ENCODE measurements around the gene ZFP90.
"Not testable (repeated sequence)": the region's sequence is repeated elsewhere in the genome, so short reads cannot be mapped to it uniquely, and the experiment has no call there.

Gene ZFP90

DNA sequence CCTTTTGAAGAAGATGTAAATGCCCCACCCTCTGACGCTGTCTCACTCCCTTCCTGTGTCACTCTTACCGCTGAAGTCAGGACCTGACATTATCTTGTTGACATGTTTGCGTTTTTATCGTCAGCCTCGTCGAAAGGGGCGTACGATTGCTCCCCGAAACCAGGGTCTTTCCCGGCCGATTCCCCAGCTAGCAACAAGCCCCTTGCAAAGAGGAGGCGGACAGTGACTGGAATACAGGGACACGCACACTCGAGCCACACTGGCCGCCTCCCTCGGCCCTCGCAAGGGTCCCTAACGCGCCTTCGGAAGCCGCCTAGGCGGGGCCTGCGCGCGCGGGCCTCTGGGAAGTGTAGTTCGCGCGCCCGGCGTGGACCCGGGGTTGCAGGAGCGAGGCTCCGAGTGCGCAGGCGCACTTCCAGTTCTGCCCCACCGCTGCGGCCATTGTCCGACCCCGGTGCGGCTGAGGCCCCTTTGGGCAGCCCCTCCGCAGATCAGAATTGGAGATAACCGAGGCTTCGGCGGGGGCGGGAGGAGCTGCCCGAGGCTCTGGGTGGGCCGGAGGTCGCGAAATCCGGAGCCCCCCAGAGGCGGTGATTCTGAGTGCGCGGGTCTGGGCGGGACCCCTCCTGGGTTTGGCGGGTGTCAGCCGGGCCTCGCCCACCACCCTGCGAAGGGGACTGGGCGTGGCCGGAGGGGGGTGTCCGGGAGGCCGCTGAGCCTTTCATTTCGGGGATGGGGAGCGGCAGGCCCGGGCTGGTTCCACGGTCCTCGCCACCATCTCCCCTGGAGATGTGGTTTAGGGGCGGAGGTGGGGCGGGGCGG is at the start of gene ZFP90:
TSS of gene ZFP90 (plus strand) at position 412 of the 822 bp plus-strand sequence. CDS start 502 bp downstream, outside the sequence.
- peak; percentile 33 to 64 for DNase-seq

DNA sequence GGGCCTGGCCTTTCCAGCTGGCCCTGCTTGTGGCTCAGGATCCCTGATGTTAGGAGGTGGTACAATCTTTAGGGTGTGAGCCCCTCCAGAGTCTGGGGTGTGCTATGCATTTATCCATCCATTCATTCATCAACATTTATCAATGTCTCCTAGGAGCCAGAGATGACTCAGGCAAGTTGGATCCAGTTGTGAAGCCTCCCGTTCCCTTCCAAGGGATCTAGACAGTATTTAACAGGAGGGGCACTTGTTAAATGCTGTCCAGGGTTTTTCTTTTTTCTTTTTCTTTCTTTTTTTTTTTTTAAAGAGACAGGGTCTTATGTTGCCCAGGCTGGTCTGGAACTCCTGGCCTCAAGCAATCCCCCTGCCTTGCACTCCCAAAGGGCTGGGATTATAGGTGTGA is 48.7 kb upstream of the ZFP90 start:
- DNase-seq: no peak

DNA sequence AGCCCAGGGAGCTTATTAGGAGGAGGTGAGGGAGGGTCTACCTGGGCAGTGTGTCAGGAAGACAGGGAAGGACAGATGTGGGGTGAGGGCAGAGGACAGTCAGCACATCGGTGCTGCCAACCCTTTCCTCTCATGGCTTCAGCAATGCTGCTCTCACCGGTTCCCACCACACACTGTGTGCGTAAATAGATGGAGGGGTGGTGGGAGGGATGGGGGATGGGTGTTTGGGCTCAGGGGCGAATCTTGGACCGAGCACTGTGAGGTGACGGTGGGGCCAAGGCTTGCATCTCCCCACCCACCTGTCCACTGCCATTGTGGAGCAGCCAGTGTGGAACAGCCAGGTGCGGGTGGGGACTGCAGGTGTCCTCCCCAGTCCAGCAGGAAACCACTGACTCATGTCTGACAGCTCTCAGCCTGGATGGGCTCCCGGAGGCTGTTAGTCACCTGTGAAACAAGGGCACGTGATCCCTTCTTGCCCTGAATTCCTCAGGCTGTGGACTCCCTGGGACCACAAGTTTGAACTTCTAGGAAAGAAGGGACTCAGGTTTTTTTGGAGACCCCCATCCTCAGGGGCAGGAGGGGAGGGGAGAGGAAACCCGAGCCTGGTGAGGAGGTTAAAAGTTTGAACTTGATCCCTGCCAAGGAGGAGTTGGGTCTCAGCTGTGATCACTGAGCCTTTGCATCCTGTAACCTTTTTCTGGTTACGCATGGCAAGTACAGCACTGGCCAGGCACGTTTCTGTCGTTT is 48.1 kb upstream of the ZFP90 start:
- DNase-seq: no peak

DNA sequence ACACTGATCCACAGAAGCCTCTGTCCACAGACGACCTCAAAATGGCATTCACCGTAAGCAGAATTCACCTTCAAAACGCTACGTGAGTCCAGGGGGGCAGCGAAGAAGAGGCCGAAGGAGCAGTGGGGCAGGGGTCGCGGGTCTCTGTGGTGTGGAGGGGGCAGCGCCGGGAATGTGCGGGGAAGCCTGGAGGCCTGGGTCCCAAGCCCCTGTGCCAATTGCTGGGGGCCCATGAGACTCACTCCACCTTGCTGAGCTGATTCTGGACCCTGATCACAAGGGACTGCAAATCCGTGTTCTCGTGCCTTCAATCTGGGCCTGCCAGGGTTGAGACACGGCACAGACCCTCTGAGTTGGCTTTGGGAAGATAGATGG is 47.5 kb upstream of the ZFP90 start:
- DNase-seq: no peak

DNA sequence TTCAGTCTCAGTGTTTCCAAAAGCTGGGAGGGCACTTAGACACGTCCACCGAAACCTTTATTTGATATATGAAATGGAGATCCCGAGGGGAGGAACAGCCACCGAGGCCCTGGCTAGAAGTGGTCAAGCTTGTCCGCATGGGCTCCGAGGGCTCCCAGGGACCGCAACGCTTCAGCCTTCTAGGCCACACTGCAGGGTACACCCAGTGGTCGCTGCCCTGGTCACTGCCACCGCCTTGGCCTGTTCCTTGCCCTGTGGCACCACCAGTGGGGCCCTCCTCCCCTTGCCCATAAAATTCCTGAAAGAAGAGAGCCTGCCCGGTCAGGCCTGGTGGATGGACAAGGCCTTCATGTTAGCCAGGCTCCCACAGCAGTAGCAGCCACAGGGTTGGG is 46.9 kb upstream of the ZFP90 start:
- no peak for DNase-seq

DNA sequence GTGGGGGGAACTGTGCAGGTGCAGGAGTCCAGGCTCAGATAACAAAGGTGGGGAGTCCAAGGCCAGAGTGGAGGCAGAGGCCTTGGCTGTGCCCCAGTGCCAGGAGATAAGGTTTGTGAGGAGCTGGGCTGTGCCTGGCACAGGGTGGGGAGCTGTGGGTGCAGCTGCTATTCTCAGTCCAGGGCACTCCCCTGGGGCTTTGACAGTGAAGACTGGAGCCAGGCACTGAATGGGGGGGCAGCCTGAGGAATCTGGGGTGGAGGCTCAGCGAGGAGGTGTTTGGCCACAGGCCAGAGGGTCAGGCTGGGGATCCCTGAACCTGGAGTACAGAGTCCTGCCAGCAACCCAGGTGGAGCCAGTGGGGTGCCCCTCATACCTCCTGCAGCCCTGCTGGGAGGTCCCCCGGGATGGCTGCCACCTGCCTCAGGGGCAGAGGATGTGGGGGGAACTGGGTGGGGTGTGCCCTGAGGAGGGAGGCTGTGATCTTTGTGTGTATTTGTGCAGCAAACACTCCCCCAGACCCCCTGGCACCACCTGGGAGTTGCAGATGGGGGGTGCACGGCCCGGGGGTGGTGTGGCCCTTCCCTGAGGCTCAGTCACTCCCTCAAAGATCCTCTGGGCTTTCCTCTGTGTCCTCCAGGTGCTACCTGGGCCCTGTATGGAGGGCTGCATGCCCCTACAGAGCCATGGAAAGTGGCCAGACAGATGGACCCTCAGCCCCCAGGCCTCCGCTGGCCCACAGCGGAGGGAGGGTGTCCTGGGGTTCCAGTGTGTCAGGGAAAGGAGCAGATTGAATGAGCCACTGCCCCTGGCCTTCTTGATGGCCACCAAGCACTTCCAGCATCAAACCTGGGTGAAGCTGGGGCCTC is 46.3 kb upstream of the ZFP90 start:
- DNase-seq: no peak

DNA sequence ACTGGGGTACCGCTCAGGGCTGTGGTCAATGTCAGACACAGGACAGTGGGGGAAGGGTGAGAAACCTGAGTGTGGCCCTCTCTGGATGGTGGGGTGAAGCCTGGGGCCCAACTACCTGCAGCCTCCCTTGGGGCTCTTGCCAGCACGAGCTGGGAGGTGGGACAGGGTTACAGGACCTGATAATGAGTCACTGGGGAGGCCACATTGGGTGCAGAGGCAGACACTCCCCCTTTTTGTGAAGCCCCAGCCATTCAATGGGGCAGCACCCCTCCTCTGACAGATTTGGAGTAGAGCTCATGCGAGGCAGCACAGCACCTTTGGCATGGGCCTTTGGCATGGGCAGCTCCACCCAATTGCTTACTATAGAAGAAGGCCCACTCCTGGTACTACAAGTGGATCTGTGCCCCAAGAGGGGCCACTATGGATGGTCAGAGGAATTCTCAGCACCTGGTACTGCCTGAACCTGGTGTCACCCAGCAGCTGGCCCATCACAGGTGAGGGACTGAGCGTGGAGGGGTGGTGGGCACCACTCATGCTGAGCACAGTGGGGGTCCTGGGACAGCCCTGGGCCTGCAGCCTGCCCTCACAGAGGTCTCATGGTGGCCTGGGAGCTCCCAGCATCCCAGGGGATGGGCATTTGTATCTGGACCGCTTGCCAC is 45.5 kb upstream of the ZFP90 start:
- DNase-seq: no peak

DNA sequence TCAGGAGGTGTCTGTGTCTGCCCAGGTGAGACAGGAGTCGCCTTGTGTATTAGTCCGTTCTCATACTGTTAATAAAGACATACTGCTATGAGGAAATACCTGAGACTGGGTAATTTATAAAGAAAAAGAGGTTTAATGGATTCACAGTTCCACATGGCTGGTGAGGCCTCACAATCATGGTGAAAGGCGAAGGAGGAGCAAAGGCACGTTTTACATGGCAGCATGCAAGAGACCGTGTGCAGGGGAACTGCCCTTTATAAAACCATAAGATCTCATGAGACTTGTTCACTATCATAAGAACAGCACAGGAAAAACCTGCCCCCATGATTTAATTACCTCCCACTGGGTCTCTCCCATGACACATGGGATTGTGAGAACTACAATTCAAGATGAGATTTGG is 44.8 kb upstream of the ZFP90 start:
- not testable (repeated sequence) for DNase-seq

DNA sequence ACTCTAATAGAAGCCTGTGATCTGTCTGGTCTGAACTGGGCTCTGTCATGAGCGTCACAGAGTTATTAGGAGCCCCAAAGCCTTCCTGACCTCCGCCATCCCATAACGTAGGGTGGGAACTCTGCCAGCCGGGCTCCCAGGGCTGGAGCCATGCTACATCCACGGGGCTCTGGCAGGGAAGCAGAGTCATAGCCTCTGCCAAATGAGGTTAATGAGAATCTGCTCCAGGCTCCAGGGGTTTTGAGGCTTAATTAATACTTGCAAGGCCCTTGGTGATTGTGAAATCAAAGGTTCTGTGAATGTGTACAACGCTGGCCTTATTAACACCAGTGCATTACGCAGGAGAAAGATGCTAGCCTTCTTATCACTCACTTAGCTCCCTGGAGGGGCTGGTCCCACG is 42.4 kb upstream of the ZFP90 start:
- no peak for DNase-seq

DNA sequence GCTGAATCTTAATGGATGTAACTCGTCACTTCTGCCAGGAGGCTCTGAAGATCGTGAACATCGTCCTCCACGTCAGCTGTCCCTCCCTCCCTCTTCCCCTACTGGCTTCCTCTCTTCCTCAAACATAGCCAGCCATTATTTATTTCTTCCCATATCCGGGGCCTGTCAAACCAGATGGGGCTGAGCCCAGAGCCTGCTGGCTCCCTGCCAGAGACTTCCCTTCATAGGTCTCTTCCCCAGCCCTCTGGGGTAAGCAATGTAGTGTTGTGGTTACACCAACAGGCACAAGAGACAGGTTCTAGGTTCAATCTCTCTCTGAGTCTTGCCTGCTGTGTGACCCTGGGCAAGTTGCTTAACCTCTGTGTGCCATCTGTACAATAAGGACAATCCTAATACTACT is 40.1 kb upstream of the ZFP90 start:
- no peak for DNase-seq

DNA sequence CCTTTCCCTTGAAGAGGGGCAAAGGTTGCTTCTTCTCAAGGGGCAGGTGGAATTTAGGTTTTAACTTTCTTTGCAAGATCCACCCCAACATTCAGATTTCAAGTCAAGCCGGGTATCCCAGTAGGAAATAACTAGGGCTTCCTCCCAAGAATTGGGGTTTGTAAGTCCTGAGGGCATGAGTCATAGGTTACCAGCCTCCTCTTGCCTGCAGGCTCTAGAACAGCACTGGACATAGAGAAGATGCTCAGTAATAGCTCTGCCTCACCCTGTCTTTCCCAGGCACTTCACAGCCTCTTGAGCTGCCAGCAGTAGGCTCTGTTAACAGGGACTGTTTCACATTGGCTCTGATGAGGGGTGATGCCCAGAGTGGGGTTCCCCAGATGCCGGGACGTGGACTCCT is 35.8 kb upstream of the ZFP90 start:
- DNase-seq: no peak

DNA sequence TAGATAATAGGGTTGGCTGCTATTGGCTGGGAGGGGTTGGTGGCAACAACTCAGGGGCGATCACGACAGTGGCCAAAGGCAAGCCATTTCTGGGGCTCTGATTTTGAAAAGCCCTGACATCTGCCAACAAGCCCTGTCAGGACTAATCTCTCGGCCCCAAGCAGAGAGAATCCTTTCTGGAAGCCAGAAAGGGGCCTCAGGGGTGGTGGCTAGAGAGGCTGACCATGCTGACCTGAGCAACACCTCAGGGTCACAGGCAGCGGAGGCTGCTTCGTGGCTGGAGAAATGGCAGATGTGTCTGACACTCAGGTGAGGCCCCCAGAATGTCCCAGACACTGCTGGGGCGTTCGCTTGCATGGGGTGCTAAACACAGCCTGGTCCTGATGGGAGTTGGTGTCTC is 35.0 kb upstream of the ZFP90 start:
- DNase-seq: no peak

DNA sequence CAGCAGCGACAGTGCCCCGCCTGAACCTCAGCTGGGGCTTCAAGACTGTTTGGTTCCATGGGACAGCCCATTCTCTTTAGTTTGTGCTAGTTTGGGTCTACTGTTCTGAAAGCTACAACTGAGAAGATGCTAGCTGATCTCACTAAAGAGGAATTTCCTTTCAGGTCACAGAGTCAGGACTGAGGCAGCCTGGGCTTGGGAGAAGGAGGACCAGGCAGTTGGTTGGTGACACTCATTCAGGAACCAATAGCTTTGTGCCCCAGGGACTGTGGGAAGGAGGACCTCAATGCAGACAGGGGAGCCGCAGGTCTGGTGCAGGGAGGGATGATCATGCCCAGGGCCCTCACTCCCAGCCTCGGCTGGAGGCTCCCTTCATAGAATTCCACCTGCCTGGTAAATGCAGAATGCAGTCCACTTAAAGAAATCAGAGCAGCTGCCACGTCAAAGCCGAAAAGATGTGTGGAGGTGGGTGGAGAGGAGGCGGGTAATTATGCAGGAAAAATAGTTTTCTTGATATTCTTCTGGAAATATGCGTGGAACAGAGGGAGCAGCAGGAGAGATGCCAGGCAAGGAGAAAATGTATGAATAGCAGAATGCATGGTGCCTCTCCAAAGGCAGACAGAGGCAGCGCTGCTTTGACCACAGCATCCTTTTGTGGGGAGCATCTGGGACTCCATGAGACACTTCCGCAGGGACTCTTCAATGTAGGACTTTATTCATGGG is 32.6 kb upstream of the ZFP90 start:
- no peak for DNase-seq

DNA sequence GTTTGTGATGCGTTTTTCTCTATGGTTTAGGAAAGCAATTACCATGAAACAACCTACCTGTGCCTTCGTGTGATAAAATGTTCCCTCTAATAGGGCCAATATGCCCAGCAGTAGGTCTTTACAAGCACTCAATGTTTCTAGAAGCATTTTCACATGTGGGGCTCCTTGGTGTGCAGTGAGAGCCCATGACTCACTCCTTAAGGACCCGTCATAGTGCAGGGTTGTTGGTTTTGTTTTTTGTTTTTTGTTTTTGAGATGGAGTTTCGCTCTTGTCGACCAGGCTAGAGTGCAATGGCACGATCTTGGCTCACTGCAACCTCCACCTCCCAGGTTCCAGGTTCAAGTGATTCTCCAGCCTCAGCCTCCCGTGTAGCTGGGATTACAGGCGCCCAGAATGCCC is 31.1 kb upstream of the ZFP90 start:
- DNase-seq: no peak

DNA sequence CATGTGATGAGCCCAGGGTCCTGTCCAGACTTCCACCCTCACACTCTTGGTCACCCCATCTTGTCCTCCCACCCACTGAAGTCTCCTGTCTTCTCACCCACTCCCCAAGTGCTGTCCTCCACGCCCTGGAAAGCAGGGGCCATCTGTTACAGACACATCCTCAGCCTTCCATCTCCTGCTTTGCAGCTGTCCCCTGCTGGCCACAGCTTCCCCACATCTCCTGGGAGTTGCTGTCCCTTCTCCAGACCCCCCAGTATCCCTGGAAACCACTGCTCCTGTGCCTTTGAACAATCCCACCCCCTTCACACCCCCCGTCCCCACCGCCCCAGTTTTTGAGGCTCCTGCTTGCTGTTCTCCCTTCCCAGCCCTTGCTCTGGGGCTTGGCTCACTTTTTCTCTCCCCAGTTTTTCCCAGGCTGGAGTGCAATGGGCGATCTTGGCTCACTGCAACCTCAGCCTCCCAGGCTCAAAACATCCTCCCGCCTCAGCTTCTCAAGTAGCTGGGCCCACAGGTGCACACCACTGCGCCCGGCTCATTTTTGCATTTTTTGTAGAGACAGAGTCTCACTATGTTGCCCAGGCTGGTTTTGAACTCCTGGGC is 30.4 kb upstream of the ZFP90 start:
- DNase-seq: no peak

DNA sequence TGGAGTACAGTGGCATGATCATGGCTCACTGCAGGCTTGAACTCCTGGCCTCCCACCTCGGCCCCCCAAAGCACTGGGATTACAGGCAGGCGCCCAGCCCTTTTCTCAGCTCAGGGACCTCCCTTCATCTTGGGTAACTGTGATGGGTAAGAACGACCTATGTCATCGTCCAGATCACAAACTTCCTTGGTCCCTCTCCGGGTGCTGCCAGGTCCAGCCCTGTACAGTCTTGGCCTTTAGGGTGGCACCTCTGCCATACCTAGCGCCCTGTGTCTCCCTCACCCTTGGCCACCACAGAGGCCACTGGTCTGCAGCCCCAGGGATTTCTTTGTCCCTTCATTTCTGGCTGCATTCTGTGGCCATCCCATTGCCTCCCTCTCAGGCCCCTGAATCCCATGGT is 29.7 kb upstream of the ZFP90 start:
- DNase-seq: no peak

DNA sequence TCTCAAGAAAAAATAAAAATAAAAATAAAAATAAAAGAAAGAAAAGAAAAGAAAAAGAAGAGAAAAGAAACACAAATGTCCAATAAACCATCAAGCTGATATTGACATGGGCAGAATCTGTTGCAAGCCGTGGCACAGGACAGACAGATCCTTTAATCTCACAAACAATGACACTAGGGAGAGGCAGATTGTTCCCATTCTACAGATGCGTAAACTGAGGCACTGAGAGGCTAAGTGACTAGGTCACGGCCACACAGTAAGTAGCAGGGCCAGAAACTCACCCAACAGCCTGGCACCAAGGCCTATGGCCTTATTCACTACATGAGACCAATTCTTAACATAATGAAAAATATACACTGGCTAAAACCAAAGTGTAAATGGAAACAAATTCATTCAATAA is 28.3 kb upstream of the ZFP90 start:
- DNase-seq: no peak

DNA sequence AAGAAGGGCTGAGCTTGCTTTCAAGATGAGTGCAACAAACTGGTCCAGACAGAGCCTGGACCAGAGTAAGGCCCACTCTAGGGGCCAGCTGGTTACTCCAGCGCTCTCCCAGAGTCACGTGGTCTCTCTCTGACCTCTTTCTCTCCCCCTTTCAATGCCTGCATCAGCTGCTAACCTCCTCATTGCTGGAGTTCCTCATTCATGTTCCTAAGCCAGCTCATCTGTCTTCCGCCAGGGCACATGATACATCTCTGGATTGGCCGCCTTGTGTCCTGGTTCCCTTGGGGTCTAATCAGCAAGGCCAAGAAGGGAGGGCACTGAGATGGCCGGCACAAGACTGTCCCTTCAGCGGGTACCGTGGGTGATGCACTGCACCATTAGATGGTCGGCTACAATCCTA is 26.9 kb upstream of the ZFP90 start:
- DNase-seq: no peak

DNA sequence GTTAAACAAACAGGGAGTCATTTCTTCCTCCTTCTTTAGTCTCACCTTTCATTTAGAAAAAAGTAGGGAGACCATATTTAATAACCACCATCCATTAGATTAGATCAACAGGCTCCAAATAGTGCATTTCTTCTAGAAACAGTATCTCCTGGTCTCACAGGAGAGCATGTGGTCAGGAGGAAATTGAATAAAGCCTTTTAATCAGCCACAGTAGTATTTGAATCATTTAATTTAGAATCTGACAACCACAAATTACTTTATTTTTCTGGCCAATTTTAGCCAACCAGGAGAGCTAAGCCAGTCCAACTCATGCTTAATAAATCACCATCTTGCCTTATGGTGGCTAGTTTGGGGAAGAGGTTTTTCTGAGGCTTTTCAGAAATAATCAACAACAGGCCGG is 26.3 kb upstream of the ZFP90 start:
- DNase-seq: no peak

DNA sequence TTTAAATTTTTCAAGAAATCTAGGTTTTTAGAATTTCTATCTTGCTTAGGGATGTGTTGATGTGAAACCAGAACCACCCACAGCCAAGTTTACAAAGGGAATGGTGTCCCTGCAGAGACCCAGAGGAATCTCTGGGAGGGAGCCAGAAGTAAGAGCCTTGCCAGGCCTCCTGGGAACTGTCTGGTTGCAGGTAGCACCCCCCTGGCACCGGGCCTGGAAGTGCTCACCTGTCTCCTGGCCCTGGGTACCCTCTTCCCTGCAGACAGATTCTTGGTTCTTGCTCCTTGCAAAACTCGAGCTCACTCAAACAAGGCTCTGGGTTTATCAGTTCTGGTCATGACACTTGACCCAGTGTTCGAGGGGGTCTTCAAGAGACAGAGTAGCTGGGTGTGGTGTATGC is 24.6 kb upstream of the ZFP90 start:
- DNase-seq: no peak

DNA sequence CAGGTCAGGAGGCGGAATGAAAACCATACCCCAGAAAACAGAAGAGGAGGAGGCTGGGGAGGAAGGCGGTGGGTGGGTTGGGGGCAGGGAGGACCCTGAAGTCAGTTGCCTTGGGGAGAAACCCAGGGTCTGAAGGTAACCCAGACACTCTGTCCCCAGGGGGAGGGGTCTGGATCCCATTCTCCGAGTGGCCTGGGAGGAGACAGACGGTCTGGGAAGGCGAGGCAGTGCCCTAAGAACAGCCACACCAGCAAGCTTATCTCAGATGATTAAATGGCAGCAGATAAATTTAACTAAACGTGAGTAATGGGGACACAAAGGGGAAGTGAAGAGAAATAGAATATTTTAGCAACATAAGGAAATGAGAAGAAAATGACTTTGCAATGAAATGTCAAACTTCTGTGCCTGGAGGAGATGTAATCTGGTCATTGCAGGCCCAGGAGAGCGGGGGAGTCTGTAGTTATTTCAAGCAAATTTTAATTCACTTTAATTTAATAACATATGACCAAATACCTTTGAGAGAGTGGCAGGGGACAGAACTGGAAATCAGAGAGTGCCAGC is 21.4 kb upstream of the ZFP90 start:
- no peak for DNase-seq
